Stimulated activated CD8-positive, alpha-beta memory T cell treated with anti-CD3 and anti-CD28 coated beads, Interleukin-7, amount 100 ng/mL, for 48 hours (primary cell): Measurements from ENCODE around the gene NECTIN1.

Experiments used
- DNase-seq, 2 donors: peaks; one replicate each; pipeline ENCODE4 v3.0.0-alpha.2; 2020; ENCODE audit warnings: low read depth in 1 of 2; ENCODE audit errors: extremely low read depth in 1 of 2

NECTIN1 gene

GRCh38 chr11:119696378-119697222, 32.4 kb downstream of the NECTIN1 start:
- DNase-seq: no peak

GRCh38 chr11:119694334-119694733, 34.7 kb downstream of the NECTIN1 start:
- DNase-seq: no peak

GRCh38 chr11:119693253-119693815, 35.7 kb downstream of the NECTIN1 start:
- no peak for DNase-seq

GRCh38 chr11:119692540-119692820, 36.5 kb downstream of the NECTIN1 start:
- DNase-seq: no peak

GRCh38 chr11:119691701-119692539, 37.1 kb downstream of the NECTIN1 start:
- no peak for DNase-seq

- DNase-seq: peak in 1 of 2 donors; percentile 37
Observed at GRCh38 chr11:119691020-119691666, 37.9 kb downstream of the NECTIN1 start.

- no peak for DNase-seq
Observed at GRCh38 chr11:119689302-119689701, 39.7 kb downstream of the NECTIN1 start.

GRCh38 chr11:119688356-119688755, 40.6 kb downstream of the NECTIN1 start:
- DNase-seq: no peak

- no peak for DNase-seq
Observed at GRCh38 chr11:119687373-119688046, 41.5 kb downstream of the NECTIN1 start.

GRCh38 chr11:119686177-119686882, 42.7 kb downstream of the NECTIN1 start:
- DNase-seq: no peak

GRCh38 chr11:119685111-119685746, 43.8 kb downstream of the NECTIN1 start:
- DNase-seq: no peak

- no peak for DNase-seq
Observed at GRCh38 chr11:119684361-119685110, 44.5 kb downstream of the NECTIN1 start.

- no peak for DNase-seq
Observed at GRCh38 chr11:119683783-119684182, 45.2 kb downstream of the NECTIN1 start.

GRCh38 chr11:119681361-119681910, 47.6 kb downstream of the NECTIN1 start:
- no peak for DNase-seq

- DNase-seq: no peak
Observed at GRCh38 chr11:119680541-119681360, 48.2 kb downstream of the NECTIN1 start.

- DNase-seq: no peak
Observed at GRCh38 chr11:119679346-119679745, 49.7 kb downstream of the NECTIN1 start.

- DNase-seq: no peak
Observed at GRCh38 chr11:119678351-119678750, 50.6 kb downstream of the NECTIN1 start.

GRCh38 chr11:119677840-119678239, 51.2 kb downstream of the NECTIN1 start:
- no peak for DNase-seq
